ENCODE data around the gene ADGRB3.
"Not testable (repeated sequence)": the region's sequence is repeated elsewhere in the genome, so short reads cannot be mapped to it uniquely, and the experiment has no call there.

Gene ADGRB3

GRCh38 chr6:68973066-68973465 is 338.0 kb downstream of the ADGRB3 start:
- no peak for DNase-seq

- no peak for DNase-seq
Observed at GRCh38 chr6:68975064-68975463, 340.0 kb downstream of the ADGRB3 start.

- no peak for DNase-seq
Observed at GRCh38 chr6:68975816-68976215, 340.7 kb downstream of the ADGRB3 start.

GRCh38 chr6:68976260-68976659 is 341.2 kb downstream of the ADGRB3 start:
- DNase-seq = no peak

GRCh38 chr6:68978411-68978810 is 343.3 kb downstream of the ADGRB3 start:
- no peak for DNase-seq

GRCh38 chr6:68981668-68982067 is 346.6 kb downstream of the ADGRB3 start:
- not testable (repeated sequence) for DNase-seq

GRCh38 chr6:68988698-68989097 is 353.6 kb downstream of the ADGRB3 start:
- no peak for DNase-seq

GRCh38 chr6:68990317-68990716 is 355.2 kb downstream of the ADGRB3 start:
- DNase-seq = no peak

- DNase-seq = no peak
Observed at GRCh38 chr6:68993911-68994310, 358.8 kb downstream of the ADGRB3 start.

GRCh38 chr6:68994521-68994920 is 359.4 kb downstream of the ADGRB3 start:
- DNase-seq = no peak

GRCh38 chr6:69005199-69005598 is 370.1 kb downstream of the ADGRB3 start:
- no peak for DNase-seq

GRCh38 chr6:69007781-69008180 is 372.7 kb downstream of the ADGRB3 start:
- DNase-seq = no peak

GRCh38 chr6:69012211-69012610 is 377.1 kb downstream of the ADGRB3 start:
- no peak for DNase-seq

GRCh38 chr6:69012876-69013275 is 377.8 kb downstream of the ADGRB3 start:
- no peak for DNase-seq

GRCh38 chr6:69018906-69019305 is 383.8 kb downstream of the ADGRB3 start:
- no peak for DNase-seq

- no peak for DNase-seq
Observed at GRCh38 chr6:69019832-69020231, 384.8 kb downstream of the ADGRB3 start.

- no peak for DNase-seq
Observed at GRCh38 chr6:69022993-69023392, 387.9 kb downstream of the ADGRB3 start.

GRCh38 chr6:69026243-69026642 is 391.2 kb downstream of the ADGRB3 start:
- DNase-seq = no peak

- no peak for DNase-seq
Observed at GRCh38 chr6:69026715-69027114, 391.6 kb downstream of the ADGRB3 start.

- no peak for DNase-seq
Observed at GRCh38 chr6:69027861-69028260, 392.8 kb downstream of the ADGRB3 start.

- DNase-seq = no peak
Observed at GRCh38 chr6:69038841-69039240, 403.8 kb downstream of the ADGRB3 start.

- DNase-seq = no peak
Observed at GRCh38 chr6:69042297-69042696, 407.2 kb downstream of the ADGRB3 start.

- DNase-seq = no peak
Observed at GRCh38 chr6:69044534-69044933, 409.5 kb downstream of the ADGRB3 start.

GRCh38 chr6:69059413-69059812 is 424.3 kb downstream of the ADGRB3 start:
- no peak for DNase-seq

- DNase-seq = no peak
Observed at GRCh38 chr6:69061066-69061465, 426.0 kb downstream of the ADGRB3 start.

GRCh38 chr6:69063401-69063800 is 428.3 kb downstream of the ADGRB3 start:
- DNase-seq = no peak
